Measurements from ENCODE around the gene KIAA1328. TPM values are rescaled to one million over a fixed set of nuclear protein-coding genes. Genes with fewer than 3 reads are reported as not detected.

The KIAA1328 gene
- total and polyA plus RNA-seq, 7 donors: 2.1 to 18.9 (median 12.5) TPM

DNA sequence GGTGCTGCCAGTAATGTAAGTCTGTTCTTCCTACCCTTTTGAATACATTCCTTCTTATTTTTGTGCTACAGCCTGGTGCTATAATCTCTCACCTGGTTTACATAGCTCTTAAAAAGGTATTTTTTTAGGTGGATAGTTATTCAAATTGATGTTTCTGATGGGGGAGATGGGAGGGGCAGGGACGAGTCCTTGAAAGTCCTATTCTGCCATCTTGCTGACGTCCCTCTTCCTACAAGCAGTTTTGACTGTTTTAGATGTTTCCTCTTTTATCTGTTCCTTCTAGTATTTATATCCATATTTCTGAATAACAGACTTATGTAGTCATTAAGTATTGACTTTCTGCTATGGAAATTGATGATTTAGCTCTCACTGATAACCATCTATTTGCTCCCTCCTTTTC lies 256.4 kb downstream of the KIAA1328 start:
- Histone ChIP-seq H3K9me3 (no peaks in the 10 kb centered on the region), H3K27ac (no peak overlapping the region), H3K27me3 (no peaks in the 10 kb centered on the region), H3K36me3 (no peaks in the 10 kb centered on the region), H3K4me3 (no peak overlapping the region), H3K4me1 (no peaks in the 10 kb centered on the region)
- TF ChIP-seq POLR2A (IDR thresholded peaks at IDR 0.05) (no peak), EP300 (IDR thresholded peaks at IDR 0.05) (no peak), POLR2AphosphoS5 (IDR thresholded peaks at IDR 0.05) (no peak)
- TF ChIP-seq, protein P1, sequence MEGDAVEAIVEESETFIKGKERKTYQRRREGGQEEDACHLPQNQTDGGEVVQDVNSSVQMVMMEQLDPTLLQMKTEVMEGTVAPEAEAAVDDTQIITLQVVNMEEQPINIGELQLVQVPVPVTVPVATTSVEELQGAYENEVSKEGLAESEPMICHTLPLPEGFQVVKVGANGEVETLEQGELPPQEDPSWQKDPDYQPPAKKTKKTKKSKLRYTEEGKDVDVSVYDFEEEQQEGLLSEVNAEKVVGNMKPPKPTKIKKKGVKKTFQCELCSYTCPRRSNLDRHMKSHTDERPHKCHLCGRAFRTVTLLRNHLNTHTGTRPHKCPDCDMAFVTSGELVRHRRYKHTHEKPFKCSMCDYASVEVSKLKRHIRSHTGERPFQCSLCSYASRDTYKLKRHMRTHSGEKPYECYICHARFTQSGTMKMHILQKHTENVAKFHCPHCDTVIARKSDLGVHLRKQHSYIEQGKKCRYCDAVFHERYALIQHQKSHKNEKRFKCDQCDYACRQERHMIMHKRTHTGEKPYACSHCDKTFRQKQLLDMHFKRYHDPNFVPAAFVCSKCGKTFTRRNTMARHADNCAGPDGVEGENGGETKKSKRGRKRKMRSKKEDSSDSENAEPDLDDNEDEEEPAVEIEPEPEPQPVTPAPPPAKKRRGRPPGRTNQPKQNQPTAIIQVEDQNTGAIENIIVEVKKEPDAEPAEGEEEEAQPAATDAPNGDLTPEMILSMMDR (IDR thresholded peaks at IDR 0.05): no peak
- intact Hi-C loops (cut with DNase I): no loop called here
- WGBS, 2 donors: 85 to 90% methylated on average over 2 of the region's 2 CpGs
- DNase-seq: no peak

DNA sequence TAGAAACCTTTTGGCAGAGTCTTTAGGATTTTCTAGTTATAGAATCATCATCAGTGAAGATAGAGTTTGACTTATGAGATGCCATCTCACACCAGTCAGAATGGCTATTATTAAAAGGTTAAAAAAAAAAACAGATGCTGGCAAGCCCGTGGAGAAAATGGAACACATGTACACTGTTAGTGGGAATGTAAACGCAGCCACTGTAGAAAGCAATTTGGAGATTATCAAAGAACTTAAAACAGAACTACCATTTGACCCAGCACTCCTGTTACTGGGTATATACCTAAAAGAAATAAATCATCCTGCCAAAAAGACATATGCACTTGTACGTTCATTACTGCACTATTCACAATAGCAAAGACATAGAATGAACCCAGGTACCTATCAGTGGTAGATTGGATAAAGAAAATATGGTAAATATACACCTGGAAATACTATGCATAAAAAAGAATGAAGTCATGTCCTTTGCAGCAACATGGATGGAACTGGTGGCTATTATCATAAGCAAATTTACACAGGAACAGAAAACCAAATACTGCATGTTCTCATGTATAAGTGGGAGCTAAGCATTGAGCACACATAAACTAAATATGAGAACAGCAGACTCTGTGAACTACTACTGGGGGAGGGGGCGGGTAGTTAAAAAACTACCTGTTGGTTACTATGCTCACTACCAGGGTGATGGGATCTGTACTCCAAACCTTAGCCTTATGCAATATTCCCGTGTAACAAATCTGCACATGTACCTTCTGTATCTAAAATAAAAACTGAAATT lies 279.0 kb downstream of the KIAA1328 start:
- peaks cover 0 to 5% (median 3%) of the 10 kb centered on the region in 4 donors for H3K9me3 ChIP-seq
- no peaks in the 10 kb centered on the region for H3K4me1 ChIP-seq
- no peak overlapping the region for H3K27ac ChIP-seq
- TF ChIP-seq, protein P1 (IDR thresholded peaks at IDR 0.05): no peak
- TF ChIP-seq EP300 (IDR thresholded peaks at IDR 0.05) (no peak), POLR2AphosphoS5 (IDR thresholded peaks at IDR 0.05) (no peak), POLR2A (IDR thresholded peaks at IDR 0.05) (no peak)
- no peak overlapping the region for H3K4me3 ChIP-seq
- H3K27me3 ChIP-seq: no peaks in the 10 kb centered on the region
- WGBS, 2 donors: 80 to 81% methylated on average over 5 of the region's 5 CpGs
- no peak for DNase-seq
- intact Hi-C loops (cut with DNase I): no loop called here
- H3K36me3 ChIP-seq: no peaks in the 10 kb centered on the region

DNA sequence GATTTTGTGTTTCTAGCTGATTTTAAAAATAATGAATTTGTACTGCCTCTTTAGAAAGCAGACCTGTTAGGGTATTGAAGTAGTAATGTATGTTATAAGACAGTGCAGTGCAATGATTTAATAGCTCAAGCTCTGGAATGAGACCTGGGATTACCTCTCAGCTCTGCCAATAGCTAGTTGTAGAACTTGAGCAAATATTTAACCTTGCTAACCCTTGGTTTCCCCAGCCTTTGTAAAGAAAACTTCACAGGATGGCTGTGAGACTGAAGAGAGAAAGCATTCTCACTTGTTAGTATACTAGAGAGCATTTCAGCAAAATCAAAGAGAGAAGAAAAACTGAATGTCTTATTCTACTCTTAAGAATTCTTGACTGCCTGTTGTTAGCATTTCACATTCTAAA lies 293.9 kb downstream of the KIAA1328 start:
- H3K27me3 ChIP-seq: no peaks in the 10 kb centered on the region
- H3K27ac ChIP-seq: no peak overlapping the region
- H3K4me1 ChIP-seq: no peaks in the 10 kb centered on the region
- H3K36me3 ChIP-seq: no peaks in the 10 kb centered on the region
- no peaks in the 10 kb centered on the region for H3K9me3 ChIP-seq
- no peak overlapping the region for H3K4me3 ChIP-seq
- intact Hi-C loops (cut with DNase I): no loop called here
- DNase-seq: no peak
- TF ChIP-seq POLR2A (IDR thresholded peaks at IDR 0.05) (no peak), EP300 (IDR thresholded peaks at IDR 0.05) (no peak), POLR2AphosphoS5 (IDR thresholded peaks at IDR 0.05) (no peak)
- TF ChIP-seq, protein P1 (IDR thresholded peaks at IDR 0.05): no peak

DNA sequence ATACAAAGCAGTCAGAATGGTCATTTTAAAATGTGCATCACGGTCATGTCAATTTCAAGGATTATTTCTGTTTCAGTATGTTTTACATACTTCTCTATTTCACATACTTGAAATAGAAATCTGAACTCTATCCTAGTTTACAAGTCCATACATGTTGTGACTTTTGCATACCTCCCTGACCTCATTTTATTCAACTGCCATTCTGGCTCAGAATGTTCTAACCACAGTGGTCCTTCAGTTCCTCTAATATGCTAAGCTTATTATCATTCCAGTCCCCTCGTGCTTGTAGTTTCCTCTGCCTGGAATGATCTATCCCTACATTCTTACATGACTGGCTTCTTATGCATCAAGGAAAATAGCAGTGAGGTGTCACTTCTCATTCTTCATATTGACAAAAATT lies 295.6 kb downstream of the KIAA1328 start:
- no peaks in the 10 kb centered on the region for H3K9me3 ChIP-seq
- TF ChIP-seq POLR2A (IDR thresholded peaks at IDR 0.05) (no peak), EP300 (IDR thresholded peaks at IDR 0.05) (no peak), POLR2AphosphoS5 (IDR thresholded peaks at IDR 0.05) (no peak)
- TF ChIP-seq, protein P1 (IDR thresholded peaks at IDR 0.05): no peak
- no peak overlapping the region for H3K27ac ChIP-seq
- intact Hi-C loops (cut with DNase I): no loop called here
- H3K4me3 ChIP-seq: no peak overlapping the region
- DNase-seq: no peak
- H3K36me3 ChIP-seq: no peaks in the 10 kb centered on the region
- 80 to 95% methylated on average over 2 of the region's 2 CpGs for WGBS, 2 donors
- H3K27me3 ChIP-seq: no peaks in the 10 kb centered on the region
- no peaks in the 10 kb centered on the region for H3K4me1 ChIP-seq

DNA sequence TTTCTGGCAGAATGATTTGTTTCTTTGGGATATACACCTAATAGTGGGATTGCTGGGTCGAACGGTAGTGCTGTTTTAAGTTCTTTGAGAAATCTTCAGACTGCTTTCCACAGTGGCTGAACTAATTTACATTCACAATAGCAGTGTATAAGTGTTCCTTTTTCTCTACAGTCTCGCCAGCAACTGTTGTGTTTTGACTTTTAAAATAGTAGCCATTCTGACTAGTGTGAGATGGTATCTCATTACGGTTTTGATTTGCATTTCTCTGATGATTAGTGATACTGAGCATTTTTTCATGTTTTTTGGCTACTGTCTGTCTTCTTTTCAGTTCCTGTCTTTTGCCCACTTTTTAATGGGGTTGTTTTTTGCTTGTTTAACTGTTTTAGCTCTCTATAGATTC lies 306.2 kb downstream of the KIAA1328 start:
- 89 to 93% methylated on average over 4 of the region's 4 CpGs for WGBS, 2 donors

More for the DNA sequence above, 306.2 kb downstream of the KIAA1328 start:
- no peaks in the 10 kb centered on the region for H3K4me1 ChIP-seq
- no peak overlapping the region for H3K27ac ChIP-seq
- no peak for DNase-seq
- H3K4me3 ChIP-seq: no peak overlapping the region
- TF ChIP-seq POLR2AphosphoS5 (IDR thresholded peaks at IDR 0.05) (no peak), POLR2A (IDR thresholded peaks at IDR 0.05) (no peak), EP300 (IDR thresholded peaks at IDR 0.05) (no peak)
- TF ChIP-seq, protein P1 (IDR thresholded peaks at IDR 0.05): no peak
- intact Hi-C loops (cut with DNase I): no loop called here
- H3K36me3 ChIP-seq: no peaks in the 10 kb centered on the region
- peaks cover 0 to 2% (median 0%) of the 10 kb centered on the region in 4 donors for H3K9me3 ChIP-seq
- H3K27me3 ChIP-seq: no peaks in the 10 kb centered on the region
